Stimulated activated CD8-positive, alpha-beta memory T cell treated with anti-CD3 and anti-CD28 coated beads, Interleukin-7, amount 100 ng/mL, for 4 hours (primary cell): Measurements from ENCODE around the gene KLF2.
"Not testable (repeated sequence)": the region's sequence is repeated elsewhere in the genome, so short reads cannot be mapped to it uniquely, and the experiment has no call there.

Source experiments
- DNase-seq, 2 donors: peaks; one replicate each; pipeline ENCODE4 v3.0.0-alpha.2; 2020; ENCODE audit warnings: low read depth in 2 of 2

KLF2 gene

GRCh38 chr19:16324384-16325160, at the start of gene KLF2:
KLF2 (plus strand) TSS chr19:16324826; CDS start chr19:16324924, 98 bp downstream.
- peak; percentile 80 to 89 for DNase-seq

GRCh38 chr19:16280306-16280705, 44.3 kb upstream of the KLF2 start:
- no peak for DNase-seq

GRCh38 chr19:16281743-16282142, 42.9 kb upstream of the KLF2 start:
- DNase-seq = no peak

GRCh38 chr19:16283210-16284061, 41.2 kb upstream of the KLF2 start:
- DNase-seq = peak; percentile 56 to 58

GRCh38 chr19:16284505-16284904, 40.1 kb upstream of the KLF2 start:
- no peak for DNase-seq

GRCh38 chr19:16285079-16285478, 39.5 kb upstream of the KLF2 start:
- not testable (repeated sequence) for DNase-seq

- DNase-seq = no peak
Observed at GRCh38 chr19:16285769-16286498, 38.7 kb upstream of the KLF2 start.

GRCh38 chr19:16288544-16288943, 36.1 kb upstream of the KLF2 start:
- no peak for DNase-seq

GRCh38 chr19:16289594-16289993, 35.0 kb upstream of the KLF2 start:
- DNase-seq = no peak

- DNase-seq = no peak
Observed at GRCh38 chr19:16290692-16291091, 33.9 kb upstream of the KLF2 start.

GRCh38 chr19:16293118-16294091, 31.2 kb upstream of the KLF2 start:
- no peak for DNase-seq

GRCh38 chr19:16295057-16295456, 29.6 kb upstream of the KLF2 start:
- no peak for DNase-seq

GRCh38 chr19:16296713-16297112, 27.9 kb upstream of the KLF2 start:
- no peak for DNase-seq

GRCh38 chr19:16297575-16298178, 26.9 kb upstream of the KLF2 start:
- DNase-seq = no peak

GRCh38 chr19:16298334-16298733, 26.3 kb upstream of the KLF2 start:
- DNase-seq = no peak

- no peak for DNase-seq
Observed at GRCh38 chr19:16301999-16302694, 22.5 kb upstream of the KLF2 start.

GRCh38 chr19:16303755-16304154, 20.9 kb upstream of the KLF2 start:
- no peak for DNase-seq

GRCh38 chr19:16304511-16304910, 20.1 kb upstream of the KLF2 start:
- DNase-seq = not testable (repeated sequence)

GRCh38 chr19:16305060-16305459, 19.6 kb upstream of the KLF2 start:
- not testable (repeated sequence) for DNase-seq
